Panc1 (cell line): ENCODE data around the gene HNRNPAB.

Experiments used
- SIN3A ChIP-seq: IDR thresholded peaks from 2 replicates; pipeline ENCODE4 v1.6.1; 2012; ENCODE audit warnings: low read depth, mild to moderate bottlenecking, low read length, moderate library complexity, borderline replicate concordance; ENCODE audit not compliant: insufficient read depth
- TF ChIP-seq, protein P1 (sequence below): fragments of 450-650 bp; IDR thresholded peaks from 2 replicates; pipeline ENCODE4 v1.5.1; 2017; ENCODE audit warnings: mild to moderate bottlenecking
- TF ChIP-seq, protein P2 (sequence below), 2 experiments: IDR thresholded peaks; 2 replicates each; pipeline ENCODE4 v1.6.1; 2011 to 2012; ENCODE audit warnings: low read depth in 2 of 2, control low read depth in 1 of 2, low read length in 1 of 2, mild to moderate bottlenecking in 1 of 2, moderate library complexity in 1 of 2; ENCODE audit not compliant: insufficient read depth in 1 of 2

DNA sequence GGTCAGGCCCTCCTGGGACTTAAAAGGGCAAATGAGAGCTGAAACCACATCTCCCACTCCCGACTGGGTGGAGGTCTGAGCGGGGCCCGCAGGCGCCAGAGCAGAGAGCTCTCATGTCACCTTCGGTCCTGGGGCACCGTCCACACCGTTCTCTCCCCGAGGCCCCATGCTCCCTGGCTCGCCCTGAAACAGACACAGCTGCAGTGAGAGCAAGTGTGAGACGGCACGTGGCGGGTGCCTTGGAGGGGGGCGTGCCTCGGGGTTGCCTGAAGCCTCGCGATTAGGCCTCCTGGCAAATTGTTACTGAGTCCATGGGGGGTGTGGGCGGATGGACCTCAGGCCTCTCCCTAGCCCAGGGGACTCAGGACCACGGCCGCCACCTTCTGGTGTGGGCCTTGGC lies 52.4 kb downstream of the HNRNPAB start:
- TF ChIP-seq, protein P1, sequence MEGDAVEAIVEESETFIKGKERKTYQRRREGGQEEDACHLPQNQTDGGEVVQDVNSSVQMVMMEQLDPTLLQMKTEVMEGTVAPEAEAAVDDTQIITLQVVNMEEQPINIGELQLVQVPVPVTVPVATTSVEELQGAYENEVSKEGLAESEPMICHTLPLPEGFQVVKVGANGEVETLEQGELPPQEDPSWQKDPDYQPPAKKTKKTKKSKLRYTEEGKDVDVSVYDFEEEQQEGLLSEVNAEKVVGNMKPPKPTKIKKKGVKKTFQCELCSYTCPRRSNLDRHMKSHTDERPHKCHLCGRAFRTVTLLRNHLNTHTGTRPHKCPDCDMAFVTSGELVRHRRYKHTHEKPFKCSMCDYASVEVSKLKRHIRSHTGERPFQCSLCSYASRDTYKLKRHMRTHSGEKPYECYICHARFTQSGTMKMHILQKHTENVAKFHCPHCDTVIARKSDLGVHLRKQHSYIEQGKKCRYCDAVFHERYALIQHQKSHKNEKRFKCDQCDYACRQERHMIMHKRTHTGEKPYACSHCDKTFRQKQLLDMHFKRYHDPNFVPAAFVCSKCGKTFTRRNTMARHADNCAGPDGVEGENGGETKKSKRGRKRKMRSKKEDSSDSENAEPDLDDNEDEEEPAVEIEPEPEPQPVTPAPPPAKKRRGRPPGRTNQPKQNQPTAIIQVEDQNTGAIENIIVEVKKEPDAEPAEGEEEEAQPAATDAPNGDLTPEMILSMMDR: no peak
- TF ChIP-seq SIN3A: no peak
- TF ChIP-seq, protein P2, sequence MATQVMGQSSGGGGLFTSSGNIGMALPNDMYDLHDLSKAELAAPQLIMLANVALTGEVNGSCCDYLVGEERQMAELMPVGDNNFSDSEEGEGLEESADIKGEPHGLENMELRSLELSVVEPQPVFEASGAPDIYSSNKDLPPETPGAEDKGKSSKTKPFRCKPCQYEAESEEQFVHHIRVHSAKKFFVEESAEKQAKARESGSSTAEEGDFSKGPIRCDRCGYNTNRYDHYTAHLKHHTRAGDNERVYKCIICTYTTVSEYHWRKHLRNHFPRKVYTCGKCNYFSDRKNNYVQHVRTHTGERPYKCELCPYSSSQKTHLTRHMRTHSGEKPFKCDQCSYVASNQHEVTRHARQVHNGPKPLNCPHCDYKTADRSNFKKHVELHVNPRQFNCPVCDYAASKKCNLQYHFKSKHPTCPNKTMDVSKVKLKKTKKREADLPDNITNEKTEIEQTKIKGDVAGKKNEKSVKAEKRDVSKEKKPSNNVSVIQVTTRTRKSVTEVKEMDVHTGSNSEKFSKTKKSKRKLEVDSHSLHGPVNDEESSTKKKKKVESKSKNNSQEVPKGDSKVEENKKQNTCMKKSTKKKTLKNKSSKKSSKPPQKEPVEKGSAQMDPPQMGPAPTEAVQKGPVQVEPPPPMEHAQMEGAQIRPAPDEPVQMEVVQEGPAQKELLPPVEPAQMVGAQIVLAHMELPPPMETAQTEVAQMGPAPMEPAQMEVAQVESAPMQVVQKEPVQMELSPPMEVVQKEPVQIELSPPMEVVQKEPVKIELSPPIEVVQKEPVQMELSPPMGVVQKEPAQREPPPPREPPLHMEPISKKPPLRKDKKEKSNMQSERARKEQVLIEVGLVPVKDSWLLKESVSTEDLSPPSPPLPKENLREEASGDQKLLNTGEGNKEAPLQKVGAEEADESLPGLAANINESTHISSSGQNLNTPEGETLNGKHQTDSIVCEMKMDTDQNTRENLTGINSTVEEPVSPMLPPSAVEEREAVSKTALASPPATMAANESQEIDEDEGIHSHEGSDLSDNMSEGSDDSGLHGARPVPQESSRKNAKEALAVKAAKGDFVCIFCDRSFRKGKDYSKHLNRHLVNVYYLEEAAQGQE (IDR thresholded peaks at IDR 0.05; ENCODE audit: insufficient read depth in 1 of 2, low read depth in 2 of 2, low read length in 1 of 2): no peak
